HG02798 (cell line): ENCODE measurements around the gene SPTBN1.

ENCODE experiments used
- ATAC-seq: cut with Tn5 transposase; IDR thresholded peaks from one replicate; pipeline ENCODE4 v1.9.1; 2021; ENCODE audit warnings: mild to moderate bottlenecking; ENCODE audit not compliant: unreplicated experiment, poor library complexity

Gene SPTBN1

DNA sequence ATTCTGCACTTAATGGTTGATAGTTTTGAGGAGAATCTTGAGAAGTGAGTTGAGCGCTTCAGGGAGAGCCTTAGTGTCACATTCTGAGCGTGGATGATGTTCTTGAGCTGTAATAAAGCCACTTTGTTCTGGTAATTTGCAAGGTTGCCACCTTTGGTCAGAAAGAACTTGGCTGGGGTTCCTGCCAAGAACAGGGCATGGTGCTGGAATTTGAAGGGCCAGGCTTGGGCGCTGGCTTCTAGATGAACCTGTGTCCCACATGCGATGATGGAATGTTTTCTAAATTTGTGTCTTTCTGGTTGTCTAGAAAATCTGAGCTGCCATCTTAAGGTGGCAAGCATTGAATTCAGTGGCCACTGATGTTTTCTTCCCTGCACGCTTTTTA lies 143.2 kb downstream of the SPTBN1 start:
- ATAC-seq, result no peak

DNA sequence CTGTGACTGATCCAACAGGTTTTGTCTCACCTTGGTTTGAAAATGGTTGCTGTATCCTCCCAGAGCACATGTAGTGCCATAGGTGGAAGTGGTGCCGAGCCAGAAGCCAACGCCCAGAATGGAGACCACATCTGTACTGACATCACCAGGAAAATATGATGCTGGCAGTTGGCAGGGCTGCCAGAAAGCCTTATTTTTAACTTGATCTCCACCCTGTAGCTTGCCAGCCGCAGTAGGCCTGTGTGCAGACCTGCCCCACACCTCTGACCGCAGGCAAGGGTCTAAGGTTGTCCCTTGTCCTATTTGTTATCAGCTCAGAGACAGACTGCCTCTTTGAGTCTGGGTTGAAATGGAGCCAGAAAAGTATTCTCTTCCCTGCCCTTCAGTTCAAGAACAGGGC lies 143.8 kb downstream of the SPTBN1 start:
- no peak for ATAC-seq

DNA sequence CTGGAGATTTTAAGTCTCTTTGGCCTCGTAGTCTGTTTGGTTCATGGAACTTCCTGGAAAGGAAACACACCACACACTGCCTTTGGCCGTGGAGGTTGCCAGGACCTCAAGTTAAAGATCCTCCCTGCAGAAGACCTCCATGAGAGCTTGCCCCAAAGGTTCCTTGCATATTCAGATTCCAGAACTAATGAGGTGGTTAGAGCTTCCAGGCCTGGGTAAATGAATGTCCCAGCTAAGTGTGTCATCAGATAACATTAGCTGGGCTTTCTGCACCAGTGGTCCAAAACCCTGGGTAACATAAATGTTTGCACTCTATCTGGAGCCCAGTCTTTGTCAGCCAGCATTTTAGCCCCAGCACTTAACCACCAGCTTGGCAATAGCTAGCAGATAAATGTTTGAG lies 145.2 kb downstream of the SPTBN1 start:
- no peak for ATAC-seq

DNA sequence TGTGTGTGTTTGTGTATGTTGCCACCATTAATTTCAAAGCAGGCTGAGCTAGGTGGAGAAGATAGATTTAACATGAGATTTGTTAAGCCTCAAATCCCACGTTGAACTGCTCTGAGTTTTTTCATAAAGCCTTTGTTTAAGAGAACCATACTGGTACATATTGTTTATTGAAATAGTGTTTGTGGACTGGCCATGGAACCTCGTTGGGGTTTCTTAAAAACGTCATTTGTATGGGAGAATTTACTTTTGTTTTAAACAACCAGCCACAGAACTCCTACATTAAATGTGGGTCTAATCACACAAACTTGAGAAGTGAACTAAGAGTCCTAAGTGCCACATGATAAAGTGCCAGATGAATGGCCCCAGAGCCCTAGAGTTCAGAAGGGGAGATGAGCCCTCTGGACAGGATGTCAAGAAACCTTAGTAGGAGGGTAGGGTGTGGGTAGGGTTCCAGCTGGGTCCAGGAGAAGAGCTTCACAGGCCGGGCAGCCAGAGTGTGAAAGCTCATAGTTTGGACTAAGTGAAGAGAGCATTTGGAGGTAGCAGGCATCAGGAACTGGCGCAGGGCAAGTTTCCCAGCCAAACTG lies 146.7 kb downstream of the SPTBN1 start:
- ATAC-seq, result no peak

DNA sequence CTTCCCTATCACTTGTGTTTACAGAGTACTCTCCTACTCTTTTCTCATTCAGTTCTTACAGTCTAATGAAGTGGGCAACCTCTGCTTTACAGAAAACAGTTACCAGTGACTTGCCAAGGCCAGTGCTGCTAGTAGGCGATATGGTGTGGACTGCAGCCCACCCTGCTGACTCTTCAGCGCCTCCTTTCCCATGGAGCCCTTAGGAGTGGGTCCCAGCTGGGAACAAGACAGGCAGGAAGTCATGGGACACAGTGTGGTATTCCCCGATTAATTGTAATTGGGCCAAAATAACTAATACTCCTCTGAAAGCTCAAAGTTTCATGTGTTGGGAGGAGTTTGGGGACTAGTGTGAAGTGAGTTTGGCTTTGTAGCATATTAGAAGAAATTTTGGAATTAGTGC lies 147.2 kb downstream of the SPTBN1 start:
- no peak for ATAC-seq

DNA sequence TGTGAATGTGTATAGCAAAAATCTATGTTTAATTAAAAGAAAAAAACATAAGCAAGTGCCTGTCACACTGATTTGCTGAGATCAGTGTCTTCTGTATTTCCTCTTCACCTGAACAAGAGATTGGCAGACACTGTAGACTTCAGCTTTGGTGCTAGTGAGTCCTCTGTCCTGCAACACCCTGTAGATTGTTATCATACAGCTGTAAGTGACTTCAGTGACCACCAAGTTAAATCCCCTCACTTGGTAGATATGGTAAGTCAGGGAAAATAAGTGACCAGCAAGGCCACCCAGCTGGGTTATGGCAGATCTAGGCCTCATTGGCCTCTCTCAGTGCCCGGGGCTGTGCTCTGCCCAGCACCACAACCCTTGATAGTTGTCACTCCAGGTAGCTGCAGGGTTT lies 147.7 kb downstream of the SPTBN1 start:
- no peak for ATAC-seq

DNA sequence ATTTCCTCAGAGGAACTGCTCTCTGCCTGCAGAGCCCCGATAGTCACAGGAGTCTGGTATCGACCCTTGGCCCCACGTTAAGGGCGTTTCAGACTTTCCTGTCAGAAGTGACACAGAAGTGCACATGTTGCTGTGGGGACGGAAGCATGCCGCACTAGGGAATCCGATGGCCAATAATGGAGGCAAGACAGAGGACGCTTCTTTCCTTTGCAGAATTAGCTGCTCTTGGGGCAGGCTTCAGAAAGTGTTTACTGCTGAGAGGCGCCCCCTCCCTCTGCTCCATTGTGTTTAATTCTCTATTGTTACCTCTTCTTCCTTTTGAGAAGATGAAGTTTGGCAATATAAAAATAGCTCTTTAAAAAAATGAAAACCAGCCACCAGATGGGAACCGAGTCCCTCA lies 148.7 kb downstream of the SPTBN1 start:
- ATAC-seq, result no peak

DNA sequence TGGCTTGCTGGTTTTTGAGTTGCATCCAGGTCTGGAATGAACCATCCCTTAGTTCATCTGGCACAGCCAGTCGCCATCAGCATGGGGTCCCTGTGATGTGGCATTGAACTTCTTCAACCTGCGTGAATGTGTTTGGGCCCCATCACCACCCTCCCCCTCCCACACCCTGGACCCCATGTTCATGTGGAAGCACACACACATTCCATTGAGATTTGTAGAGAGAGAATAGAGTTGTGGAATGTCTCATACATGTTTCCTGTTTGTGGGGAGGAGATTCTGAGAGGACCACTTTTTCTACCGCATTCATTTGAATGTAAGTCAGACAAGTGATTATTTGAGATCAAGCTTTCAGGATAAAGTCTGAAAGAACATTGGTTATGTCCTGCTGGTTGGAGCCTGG lies 149.7 kb downstream of the SPTBN1 start:
- no peak for ATAC-seq

DNA sequence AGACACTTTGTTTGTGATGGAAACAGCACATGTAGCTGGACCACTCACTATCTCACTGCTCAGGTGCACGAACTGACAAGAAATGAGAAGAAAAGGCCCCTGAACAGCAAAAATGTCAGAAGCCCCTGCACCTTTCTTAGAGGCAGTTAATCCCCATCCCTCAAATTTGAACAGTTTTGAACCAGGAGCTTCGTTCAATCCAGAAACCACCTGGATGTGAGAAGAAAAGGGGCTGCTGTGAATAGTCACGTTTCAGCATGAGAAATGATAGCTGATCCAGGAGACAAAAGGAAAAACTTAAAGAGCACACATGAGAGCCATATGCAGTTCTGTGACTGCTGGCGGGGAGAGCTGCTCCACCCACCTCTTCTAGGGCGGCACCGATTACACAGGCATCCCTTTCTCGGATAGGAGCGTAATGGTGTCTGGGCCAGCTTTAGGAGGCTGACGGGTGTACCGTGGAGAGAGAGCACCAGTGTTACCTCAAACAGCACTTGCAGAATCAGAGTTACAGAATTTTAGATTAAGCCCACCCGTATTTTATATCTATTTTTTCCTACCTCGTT lies 150.3 kb downstream of the SPTBN1 start:
- ATAC-seq, result no peak

DNA sequence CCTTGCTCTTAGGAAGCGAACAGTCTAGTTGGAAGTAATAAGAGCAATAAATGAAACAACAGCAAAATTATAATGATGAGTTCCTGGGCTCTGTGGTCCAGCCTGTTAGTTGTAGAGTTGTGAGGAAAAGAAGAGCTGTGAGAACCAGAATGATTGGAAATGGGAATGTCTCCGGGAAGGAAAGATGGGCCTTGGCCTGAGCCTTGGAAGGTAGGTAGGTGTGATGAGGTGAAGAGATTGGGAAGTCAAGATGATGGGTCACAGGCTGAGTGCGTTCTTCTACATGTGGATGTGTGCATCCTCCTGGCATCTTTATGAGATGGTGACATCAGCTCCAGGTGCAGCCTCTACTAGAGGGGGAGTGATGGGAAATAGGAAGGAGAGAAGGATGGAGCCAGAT lies 152.1 kb downstream of the SPTBN1 start:
- ATAC-seq, result no peak

DNA sequence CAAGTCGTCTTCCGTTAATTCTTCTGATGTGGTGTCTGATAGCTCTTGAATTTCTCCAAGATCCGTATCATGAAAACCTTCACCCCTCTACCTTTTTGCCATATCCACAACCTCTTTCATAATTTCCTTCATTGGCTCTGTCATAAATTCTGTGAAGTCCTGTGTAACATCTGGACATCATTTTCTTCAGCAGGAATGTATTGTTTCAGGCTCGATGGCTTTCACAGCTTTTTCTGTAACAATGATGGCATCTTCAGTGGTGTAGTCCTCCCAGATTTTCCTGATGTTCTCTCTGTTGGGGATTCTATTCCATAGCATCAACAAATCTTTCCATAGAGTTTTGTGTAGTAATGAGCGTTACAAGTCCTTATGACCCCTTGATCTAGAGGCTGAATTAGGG lies 153.1 kb downstream of the SPTBN1 start:
- ATAC-seq, result no peak

DNA sequence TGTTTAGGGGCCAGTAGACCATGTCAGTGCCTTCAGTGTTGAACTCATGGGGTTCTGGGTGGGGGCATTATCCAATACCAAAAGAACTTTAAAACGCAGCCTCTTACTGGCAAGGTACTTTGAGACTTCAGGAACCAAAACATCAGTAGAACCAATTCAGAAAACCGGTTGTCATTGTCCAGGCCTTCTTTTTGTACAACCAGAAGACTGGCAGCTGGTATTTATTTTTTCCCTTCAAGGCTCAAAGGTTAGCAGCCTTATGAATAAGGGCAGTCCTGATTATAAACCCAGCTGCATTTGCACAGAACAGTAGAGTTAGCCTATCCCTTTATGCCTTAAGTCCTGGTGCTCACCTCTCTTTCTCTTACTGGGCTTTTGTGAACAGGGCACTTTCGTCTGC lies 153.5 kb downstream of the SPTBN1 start:
- no peak for ATAC-seq

DNA sequence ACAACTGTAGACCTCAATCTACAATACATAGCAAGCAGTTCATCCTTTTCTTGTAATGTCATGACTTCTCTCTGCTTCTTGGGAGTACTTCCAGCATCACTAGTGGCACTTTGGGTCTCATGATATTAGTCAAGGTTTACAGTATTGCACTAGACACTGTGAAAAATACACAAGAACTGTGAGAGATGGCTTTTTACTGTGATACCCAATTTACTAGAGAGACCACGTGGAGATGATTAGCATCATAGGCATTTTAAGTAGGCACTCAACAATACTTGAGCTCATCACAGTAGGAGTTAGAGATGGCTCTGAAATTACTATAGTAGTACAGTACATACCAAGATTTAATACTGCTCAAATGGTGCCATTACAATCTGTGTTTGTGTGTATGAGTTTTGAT lies 154.6 kb downstream of the SPTBN1 start:
- no peak for ATAC-seq

DNA sequence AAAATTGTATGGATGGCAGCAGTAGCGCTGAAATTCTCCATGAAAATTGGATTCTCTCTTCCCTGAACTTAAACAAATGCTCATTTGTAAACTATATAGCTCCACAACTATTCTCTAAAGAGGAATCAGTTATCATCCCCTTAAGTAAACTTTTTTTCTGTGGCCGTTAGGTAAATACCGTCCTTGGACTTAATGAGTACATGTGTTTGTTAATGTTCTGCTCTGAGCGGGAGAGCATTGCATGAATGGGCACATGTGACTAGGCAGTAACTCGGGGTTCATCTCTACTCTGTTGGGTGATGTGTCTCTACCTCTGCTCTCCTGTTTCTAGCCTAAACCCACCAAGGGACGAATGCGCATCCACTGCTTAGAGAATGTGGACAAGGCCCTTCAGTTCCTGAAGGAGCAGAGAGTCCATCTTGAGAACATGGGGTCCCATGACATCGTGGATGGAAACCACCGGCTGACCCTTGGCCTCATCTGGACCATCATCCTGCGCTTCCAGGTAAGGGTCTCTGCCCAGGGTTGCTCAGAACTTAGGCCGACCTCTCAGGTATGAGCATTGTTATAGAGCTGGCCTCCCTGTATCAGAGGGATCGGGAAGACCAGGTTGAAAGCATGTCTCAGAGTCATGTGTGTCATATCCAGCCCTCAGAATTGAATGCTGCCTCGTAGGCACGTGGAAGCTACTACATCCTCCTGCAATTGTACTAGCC lies 155.9 kb downstream of the SPTBN1 start:
- no peak for ATAC-seq

DNA sequence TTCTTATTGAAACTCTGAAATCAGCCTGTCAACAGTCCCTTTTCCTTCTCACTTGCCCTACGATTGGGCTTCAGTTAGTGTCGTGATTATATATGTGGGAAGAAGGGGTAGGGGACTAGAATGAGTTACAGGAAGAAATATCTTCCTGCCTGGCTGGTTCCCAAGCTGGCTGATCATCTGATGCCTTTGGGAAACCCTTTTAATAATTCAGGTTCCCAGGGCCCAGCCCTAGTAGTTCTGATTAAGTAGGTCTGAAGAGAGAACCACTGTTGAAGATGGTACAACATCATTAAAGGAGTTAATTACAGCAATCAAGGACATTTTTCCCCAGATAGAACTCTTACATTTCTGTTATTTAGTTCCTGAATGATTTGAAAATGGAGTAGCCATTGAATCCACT lies 157.3 kb downstream of the SPTBN1 start:
- no peak for ATAC-seq

DNA sequence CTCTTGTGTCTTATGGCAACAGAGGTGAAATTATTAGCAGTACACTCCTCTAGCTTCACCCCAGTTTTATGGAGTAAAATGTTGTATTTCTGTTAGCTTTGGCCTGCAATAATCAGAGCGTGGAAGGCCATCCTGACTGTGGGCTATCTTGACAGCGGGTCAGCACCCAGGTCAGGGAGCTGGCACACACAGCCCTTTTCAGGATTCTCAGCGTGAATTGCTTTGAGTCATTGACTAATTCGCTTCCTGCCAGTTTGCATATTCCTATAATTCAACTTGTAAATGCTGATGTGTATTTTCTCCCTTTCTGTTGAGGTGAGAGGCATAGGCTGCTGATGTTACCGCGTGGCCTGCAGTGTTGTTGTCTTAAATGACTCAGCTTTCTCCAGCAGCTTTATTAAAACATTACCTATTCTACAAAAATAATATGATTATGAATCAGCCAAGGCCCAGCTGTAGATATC lies 157.7 kb downstream of the SPTBN1 start:
- no peak for ATAC-seq

DNA sequence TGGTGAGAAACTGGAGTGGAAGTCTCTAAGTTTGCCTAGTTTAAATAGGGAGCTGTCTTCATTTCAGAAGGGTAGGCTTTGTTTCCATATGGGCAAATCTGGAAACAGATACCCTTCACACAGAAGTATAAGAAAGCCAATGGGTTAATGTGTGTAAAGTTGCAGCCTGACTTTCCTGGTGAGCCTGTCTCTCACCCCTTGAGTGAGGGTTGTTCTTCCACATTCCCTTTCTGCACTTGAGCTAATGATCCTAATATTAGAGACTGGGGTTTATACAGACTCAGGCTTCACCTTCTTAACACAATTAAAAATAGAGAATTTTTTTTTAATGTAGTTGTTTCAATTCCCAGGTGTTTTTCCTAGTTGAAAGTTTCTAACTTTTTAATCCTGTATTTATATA lies 158.7 kb downstream of the SPTBN1 start:
- ATAC-seq, result no peak

DNA sequence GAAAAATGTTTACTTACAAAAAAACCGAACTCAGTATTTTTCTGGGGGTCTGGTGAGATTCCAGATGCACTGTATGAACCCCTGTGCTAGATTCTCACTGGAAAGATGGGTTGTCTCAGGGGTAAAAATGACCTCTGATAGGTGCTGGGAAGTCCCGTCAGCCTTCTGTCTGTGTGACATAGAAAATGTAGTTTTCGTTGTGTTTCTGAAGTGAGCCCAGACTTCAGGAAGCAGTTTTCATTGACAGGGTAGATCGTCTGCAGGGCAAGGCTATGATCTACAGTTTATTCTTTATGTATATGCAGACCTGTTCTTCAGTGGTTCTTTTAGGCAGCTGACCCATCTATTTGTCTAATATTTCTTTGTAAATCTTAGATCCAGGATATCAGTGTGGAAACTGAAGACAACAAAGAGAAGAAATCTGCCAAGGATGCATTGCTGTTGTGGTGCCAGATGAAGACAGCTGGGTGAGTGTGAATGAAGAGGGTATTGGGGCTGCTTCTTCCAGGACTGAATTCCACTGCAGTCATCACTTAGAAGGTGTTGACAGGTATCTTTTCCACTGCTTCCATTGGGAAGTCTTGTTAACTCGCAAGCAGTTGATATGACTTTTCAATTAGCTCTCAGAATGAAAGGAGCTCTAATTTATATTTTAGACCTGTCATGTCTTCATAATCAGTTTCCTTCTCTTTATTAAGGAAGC lies 159.9 kb downstream of the SPTBN1 start:
- ATAC-seq, result no peak

DNA sequence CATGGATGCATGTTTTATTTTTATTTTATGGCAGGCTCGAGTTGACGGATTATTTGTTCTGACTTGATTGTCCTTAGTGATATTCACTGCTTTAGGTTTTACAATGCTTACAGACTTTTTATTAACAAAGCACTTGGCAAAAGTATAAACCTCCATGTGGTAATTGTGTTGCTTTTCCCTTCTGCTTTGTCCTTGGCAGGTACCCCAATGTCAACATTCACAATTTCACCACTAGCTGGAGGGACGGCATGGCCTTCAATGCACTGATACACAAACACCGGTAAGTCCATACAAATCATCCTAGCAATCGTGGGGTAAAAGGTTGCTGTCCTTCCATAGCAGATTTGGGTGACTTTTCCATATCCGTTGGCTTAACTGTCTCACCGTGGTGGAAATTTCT lies 161.3 kb downstream of the SPTBN1 start:
- no peak for ATAC-seq

DNA sequence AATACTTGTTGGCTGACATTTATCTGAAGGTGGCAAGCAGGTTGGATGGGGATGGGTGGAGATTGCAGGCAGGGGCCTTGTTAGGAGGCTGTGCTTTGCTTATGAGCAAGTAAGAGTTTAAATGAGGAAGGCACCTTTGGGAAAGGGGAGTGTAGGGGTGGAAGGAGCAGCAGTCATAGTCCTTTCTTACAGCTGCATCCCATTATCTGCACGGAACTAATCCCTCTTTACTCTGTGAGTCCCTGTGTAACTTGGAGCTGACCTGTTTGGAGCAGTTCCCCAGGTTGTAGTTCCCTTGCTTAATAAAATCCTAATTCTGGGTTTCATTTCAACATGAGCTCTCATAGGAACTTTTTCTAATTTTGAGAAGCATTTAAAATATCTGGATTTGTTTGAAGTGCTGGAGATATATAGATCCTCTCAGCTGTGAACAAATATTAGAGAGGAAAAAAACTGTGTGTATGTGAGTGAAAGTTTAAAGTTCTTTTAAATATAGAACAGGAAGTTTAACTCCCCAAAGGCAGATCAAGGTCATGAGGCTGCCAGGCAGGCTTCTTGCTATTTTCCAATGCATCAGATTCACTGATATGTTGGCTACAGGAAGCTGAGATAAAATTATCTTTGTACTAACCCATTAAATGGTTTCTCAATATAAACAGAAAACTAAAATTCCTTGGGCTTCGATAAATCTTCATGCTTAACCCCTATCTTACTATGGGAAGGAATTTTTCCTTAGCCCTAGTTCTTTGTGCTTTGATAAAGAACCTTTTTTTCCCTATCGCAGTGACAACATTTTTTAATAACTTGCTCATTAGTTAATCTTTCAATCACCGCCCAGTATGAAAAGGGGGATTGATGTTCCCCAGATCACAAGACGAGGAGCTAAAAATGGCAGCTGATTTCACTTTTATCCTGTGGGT lies 162.8 kb downstream of the SPTBN1 start:
- no peak for ATAC-seq
